ENCODE data around the gene NEMP2.
"Not testable (repeated sequence)": the region's sequence is repeated elsewhere in the genome, so short reads cannot be mapped to it uniquely, and the experiment has no call there.

The NEMP2 gene

DNA sequence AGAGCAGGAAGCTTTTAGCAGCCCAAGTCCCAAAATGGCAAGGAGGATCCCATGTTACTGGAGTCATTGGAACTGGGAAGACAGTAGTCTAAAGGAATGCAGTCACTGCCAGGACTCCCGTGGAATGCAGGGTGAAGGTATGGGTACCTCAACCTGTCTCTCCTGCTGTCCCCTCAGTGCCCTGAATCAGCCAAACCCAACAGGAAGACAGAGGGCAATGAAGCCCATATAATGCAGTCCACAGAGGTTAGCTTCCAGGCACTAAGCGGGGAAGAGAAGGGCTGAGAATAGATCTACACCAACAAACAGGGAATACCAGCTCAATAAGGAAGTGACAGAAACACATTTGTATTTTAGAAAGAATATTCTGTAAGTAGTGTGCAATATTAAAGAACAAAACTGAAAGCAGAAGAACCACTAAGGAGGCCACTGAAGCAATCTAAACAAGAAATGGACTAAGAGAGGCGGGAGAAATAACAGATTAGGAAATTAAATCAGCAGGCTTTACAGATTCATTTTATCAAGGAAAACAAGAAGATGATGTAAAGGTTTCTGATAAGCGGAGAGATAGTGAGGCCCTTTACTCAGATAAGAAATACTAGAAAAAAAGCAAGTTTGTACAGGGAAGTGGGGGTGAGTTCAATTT, 8.3 kb downstream of the NEMP2 start:
- no peak for DNase-seq (ENCODE audit: low read depth in 2 of 2)

DNA sequence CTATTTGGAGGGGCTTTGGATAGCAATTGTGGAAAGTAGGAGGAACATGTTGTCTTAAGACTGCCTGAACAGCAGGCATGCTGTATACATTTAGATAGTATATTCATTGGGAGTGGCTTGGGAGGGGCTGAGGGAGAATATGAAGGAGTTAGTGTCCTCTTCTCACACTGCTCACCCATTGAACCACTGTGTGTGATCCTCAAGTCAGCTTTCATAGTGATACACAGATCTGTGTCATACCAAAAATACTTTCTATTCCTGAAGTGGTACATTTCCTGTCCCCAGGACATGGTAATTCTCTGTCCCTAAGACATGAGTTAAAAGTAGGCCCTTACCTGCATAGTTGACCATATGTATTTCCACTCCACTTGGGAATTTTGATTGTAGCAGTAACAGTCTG, 9.6 kb downstream of the NEMP2 start:
- no peak for DNase-seq (ENCODE audit: low read depth in 2 of 2)

DNA sequence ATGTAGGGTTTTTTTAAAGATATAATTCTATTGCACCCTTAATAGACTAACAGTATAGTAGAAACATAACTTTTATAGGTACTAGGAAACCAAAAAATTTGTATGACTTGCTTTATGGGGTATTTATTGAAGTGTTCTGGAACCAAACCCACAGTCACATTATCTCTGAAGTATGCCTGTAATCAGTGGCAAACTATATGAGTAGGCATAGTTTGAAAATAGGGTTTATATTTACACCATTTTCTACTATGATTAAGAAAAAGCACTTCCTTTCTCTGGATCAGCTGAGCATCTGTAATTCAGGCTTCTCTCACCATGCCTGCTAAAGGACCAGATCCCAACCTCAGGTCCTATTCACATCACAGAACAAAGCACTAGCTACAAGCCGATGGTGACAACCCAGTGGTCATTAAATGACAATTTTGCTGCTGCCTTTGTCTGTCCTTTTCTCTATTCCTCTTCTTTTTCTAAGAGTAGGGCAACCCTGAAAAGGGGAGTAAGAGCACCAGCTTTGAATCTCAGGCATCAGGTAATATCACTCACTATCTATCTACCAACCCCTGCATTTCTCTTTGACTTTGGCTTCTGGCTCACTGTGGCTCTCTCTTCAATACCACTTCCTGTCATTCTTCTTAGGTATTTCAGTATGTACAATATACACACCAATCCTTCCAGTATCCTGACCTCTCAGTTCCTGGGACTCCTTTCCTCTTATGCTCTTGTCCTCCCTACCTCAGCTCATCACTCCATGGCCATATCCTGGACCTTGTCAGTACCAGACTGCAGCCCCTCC, 14.4 kb downstream of the NEMP2 start:
- no peak for DNase-seq (ENCODE audit: low read depth in 2 of 2)

DNA sequence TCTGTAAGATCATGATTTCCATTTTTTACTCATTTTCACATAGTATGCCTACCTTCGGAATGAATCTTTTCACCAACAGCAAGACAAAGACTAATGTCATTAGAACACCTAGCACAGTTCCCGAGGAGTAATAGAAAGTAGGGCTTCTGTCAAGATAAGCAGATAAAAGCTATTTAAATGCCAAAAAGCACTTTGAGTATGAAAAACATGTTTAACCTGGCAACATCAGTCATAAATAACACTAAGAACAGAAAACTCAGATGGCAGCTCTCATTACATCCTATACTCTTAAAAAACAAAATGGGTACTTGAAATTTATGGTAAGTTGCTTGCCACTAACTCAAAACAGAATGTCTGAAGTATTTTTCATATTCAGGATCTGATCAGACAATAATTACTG, 17.1 kb downstream of the NEMP2 start:
- DNase-seq (ENCODE audit: low read depth in 2 of 2) = no peak

DNA sequence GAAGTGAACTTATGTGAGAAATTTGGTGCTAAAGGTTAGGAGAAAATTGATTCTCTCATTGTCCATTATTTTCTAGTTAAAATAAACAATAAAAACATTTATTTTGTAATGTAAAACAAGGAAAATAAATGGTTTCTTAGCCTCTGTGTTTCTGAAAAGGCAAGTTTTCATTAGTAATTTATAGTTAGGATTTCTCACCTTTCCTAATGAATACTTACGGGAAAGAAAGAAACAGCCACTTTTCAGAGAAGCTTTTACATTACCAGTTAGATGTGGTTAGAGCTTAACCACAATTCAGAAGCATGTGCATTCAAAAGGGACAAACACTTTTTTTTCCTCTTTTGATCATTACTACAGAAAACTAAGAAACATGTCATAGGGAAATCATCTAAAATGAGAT, 18.8 kb downstream of the NEMP2 start:
- no peak for DNase-seq (ENCODE audit: low read depth in 2 of 2)

DNA sequence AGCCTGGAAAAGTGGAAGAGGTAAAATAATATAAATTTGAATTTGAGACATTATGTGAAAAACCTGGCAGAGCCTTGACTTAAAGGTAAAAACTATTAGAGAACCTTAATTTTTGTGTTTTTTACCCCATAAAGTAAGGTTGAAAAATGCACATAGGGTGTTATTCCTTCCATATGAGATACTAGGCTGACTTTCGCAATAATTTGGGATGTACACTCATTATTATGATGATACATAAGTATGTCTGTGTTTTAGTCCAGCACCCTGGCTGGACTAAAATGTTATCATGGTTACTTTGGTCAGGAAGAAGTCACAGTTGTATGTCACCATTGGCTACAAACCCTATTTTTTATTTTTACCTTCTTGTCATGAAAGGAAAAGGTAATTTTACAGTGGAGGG, 19.8 kb downstream of the NEMP2 start:
- DNase-seq (ENCODE audit: low read depth in 2 of 2) = no peak

DNA sequence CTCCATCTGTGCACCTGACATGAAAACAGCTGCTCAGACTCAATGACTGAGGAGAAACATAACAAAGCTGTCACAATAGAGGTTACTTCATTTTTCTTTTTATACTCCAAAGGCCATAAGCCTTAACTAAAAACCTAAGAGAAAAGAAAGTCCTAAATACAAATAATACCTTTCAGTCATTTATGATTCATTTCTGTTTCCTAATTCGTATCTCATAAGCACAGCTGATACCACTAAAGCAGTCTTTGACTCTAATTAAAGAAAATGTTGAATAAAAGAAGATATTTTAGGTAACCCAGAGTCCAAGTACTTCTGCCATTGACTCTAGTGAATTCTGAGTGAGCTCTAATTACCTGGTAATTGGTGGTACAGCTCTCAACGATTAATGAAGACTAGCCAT, 20.6 kb downstream of the NEMP2 start:
- no peak for DNase-seq (ENCODE audit: low read depth in 2 of 2)

DNA sequence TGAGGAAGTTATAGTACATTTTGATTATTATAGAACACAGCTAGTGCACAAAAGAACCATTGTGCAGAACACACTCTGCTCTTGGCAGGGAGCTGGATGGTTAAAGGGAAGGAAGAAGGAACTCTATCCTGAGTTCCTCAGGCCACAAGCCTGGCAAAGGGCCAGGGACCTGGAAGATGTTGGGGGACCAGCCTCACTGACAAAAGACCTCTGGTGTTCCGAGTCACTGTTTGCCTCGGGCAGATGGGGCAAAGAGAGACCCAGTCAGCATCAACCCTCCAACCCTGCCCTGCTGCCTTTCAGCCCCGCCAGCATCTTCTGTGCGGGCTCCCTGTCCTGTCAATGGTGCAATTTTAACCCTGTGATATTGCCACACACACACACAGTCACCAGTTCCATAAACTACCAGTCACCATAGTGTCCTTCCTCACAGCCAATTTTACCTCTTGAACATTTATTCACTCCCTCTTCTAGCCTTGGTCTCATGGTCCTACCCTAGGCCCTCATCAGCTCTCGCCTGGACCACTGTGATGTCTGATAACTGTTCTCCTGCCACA, 21.9 kb downstream of the NEMP2 start:
- DNase-seq (ENCODE audit: low read depth in 2 of 2) = no peak

DNA sequence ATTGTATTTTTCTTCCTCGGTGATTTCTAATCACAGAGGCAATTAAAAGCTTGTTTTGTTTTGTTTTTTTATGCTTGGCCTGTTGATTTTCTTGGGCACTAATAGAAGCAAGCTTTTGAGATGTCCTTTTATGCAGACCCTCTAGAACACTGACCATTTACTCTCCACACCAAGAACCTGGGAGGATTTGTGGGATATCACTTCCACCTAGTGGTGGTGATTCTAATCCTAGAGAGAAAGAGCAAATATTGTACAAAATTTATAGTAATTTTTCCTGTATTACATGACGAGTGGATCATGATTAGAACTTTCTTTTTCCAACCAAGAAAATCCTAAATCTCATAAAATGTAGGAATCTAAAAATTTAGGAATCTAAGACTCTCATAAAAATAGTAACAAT, 23.4 kb downstream of the NEMP2 start:
- DNase-seq (ENCODE audit: low read depth in 2 of 2) = no peak

DNA sequence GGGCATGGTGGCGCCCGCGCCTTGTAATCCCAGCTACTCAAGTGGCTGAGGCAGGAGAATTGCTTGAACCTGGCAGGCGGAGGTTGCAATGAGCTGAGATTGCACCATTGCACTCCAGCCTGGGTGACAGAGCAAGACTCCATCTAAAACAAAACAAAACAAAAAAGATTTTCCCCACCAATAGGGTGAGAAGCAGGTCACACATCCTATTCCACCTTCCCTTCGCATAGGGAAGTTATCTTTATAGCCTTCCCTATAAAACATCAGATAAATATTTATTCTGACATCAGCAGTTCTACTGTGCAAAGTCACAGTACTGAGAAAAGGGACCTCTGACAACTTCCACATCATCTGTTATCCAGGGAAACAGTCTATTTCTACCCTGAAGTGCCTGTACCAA, 24.6 kb downstream of the NEMP2 start:
- not testable (repeated sequence) for DNase-seq (ENCODE audit: low read depth in 2 of 2)

DNA sequence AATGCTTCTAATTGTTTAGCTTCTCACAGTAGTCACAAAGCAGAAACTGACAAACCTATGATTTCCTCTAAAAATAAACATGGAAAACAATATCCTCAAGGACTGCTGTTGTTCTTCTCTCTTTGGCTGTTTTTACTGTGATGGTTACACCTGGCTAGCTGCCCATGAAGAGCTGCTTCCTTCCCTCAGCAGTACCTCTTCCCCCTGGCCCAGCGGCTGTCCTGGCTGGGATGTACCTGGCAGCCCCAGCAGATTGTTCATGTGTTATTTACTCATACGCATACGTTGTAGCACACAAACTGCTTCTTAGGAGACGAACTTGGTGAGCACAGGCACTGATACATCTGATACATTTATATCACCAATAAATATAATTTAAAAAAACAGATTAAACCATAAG, 27.4 kb downstream of the NEMP2 start:
- DNase-seq (ENCODE audit: low read depth in 2 of 2) = no peak

DNA sequence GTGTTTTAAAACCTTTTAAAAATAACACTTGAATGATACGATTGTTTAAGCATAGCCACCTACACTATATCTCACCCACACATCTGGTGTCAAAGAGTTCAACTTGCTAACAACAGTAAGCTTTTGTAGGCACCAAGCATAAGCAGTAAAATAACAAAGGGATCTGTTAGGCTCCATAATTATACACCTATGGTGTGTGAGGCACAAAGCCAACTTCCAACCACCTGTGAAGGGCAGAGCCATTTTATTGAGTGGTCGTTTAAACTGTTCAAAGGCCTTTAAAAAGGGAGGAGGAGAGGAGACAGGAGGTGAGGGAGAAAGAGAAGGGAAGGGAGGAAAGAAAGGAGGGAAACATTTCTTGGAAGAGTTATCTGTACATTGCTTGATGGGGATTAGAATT, 27.9 kb downstream of the NEMP2 start:
- no peak for DNase-seq (ENCODE audit: low read depth in 2 of 2)

DNA sequence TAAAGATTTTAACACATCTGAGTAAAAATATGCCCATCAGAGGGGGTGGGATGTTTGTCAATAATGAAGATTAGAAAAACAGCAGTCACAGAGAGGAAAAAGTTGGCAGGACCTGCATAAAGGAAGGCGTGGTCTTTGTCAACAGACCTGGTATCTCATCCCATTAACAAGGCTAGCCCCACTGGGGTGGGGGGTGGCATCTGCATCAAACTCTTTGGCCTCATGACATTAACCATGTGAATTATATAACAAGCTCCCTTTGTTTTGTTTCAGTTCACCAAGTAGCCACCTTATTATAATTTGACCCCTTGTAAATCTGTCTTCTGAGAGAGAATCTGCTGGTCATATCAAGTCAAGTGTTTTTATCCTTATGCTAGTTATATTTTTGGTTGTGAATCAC, 28.8 kb downstream of the NEMP2 start:
- DNase-seq (ENCODE audit: low read depth in 2 of 2) = no peak

DNA sequence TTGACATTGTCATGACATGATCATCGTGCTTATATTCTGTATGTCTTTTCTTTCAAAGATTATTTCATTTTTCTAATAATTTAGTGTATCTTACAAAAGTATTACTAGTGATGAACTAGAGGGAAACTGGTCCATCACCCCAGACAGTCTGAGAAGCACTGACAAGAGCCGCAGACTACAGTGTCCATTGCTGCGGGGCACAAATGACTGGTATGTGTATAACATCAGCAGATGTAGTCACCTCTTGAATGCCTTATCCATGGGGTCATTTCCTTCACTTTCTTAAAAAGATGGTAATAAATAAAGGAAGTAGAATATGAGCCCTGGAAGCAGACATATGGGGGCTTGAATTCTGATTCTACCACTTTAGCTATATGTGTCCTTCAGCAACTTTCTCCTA, 29.6 kb downstream of the NEMP2 start:
- DNase-seq (ENCODE audit: low read depth in 2 of 2) = no peak

DNA sequence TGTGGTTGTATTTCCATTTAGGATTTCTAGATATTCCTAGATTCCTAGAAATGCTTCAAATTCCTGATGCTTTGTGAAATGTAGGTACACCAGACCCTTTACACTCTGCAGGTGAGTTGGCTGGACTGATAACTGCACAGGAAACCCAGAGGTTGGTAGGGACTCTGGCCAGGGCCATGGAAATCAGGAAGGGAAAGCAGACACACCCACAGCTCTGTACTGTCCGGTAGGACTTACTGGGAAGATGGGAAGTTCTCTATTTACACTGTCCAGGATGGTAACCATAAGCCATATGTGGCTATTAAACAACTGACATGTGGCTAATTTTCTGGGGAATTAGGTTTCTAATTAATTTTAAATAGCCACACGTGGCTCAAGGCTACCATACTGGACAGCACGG, 31.4 kb downstream of the NEMP2 start:
- DNase-seq (ENCODE audit: low read depth in 2 of 2) = no peak

DNA sequence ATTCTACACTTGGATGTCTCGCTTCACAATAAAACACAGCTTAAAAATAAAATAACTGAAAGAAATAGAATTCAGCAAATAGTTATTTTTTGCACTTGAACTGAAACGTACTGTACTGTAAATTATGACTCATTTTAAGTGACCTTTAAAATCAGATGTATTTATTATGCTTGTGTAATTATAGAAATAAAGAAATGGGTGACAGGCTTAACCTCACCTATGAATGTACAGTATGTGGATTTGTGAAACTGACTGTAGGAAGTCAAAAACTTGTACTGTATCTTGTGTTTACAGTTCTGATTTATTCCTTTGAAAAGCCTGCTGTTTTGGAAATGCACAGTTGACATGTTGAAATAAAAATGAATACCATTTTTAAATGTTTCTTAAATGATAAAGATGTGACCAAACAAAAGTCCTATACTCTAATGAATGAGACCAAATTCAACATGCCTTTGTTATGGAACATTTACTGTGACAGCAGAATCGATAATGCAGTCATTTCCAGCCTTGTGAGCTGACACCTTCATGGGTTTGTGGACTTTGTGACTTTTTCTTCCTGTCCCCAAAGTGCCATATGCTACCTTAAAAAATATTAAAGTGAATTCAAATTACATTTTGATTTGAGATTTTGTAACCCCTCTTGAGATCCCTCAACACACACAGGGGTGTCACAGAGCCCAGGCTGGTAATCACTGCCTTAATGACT, 32.7 kb downstream of the NEMP2 start:
- DNase-seq (ENCODE audit: low read depth in 2 of 2) = no peak

DNA sequence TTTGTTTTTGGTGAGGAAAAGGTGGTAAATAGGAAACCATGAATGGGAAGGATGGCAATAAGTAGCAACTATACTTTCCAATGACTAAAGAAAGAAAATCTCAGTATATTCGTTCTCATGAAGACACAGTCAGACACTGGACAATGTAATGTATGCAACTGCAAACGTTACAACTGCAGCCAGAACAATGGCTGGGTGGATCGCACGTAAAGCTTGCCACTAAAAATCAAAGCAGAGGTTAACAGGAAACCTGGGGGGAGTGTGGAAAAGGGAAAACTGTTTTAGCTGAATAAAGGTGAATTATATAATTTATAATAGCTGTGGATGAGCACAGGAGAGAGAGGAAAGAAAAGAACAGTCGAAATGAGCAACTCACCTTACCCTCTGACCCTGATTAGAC, 33.3 kb downstream of the NEMP2 start:
- no peak for DNase-seq (ENCODE audit: low read depth in 2 of 2)

DNA sequence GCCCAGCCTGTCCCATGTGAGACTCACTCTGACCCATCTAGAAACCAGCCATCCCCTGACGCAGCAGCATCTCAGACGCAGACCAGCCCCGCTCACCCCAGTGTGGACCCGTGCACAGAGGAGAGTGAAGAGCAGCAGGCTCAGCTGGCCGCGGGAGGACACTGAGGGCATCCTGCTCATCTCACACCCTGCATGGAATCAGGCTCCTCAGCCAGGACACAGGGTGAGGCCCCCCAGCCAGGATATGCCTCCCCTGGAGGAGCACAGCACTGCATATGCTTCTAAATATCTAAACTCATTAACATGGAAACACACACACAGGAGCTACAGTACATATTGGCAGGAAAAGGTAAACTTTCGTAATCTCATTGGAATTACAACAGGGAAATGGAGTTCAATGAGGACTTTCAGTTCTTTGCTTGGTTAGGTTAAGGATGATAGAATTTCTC, 34.4 kb downstream of the NEMP2 start:
- no peak for DNase-seq (ENCODE audit: low read depth in 2 of 2)

DNA sequence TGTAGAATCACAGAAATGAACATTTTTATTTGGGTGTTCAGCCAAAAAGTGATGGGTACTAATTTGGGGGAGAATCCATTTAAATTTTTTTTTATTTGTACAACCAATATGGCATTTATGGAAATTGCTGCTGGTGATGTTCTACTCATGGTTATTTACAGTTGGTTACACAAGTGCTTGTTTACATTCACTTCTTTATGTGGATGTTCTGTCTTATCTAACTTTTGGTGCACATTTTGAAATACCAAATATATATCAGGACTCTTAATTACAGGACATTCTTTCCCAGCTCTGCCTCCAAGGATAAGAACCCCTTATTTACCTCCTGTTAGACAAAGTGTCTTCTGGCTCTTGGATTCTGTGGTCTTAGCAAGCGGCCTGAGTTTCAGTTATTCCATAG, 35.2 kb downstream of the NEMP2 start:
- no peak for DNase-seq (ENCODE audit: low read depth in 2 of 2)

DNA sequence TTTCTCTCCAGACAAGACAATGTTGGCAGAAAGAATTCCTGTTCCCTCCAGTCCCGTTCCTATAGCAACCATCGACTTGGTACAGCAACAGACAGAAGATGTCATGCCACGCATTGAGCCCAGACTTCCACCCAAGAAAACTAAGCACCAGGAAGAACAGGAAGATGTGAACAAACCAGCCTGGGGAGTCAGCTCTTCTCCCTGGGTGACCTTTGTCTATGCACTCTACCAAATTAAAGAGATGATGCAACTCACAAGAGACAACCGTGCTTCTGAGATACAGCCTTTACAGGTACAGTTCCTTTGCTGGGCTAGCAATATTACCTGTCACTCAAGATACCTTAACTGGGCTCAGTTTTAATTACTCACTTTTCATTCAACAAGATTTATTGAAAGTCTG, 37.1 kb downstream of the NEMP2 start:
- DNase-seq (ENCODE audit: low read depth in 2 of 2) = no peak

DNA sequence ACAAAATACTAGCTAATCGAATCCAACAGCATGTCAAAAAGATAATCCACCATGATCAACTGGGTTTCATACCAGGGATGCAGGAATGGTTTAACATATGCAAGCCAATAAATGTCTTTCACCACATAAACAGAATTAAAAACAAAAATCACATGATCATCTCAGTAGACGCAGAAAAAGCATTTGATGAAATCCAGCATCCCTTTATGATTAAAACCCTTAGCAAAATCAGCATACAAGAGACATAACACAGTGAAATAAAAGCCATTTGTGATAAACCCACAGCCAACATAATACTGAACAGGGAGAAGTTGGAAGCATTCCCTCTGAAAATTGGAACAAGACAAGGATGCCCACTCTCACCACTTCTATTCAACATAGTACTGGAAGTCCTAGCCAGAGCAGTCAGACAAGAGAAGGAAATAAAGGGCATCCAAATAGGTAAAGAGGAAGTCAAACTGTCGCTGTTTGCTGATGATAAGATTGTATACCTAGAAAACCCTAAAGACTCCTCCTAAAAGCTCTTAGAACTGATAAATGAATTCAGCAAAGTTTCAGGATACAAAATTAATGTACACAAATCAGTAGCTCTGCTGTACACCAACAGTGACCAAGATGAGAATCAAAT, 39.8 kb downstream of the NEMP2 start:
- DNase-seq (ENCODE audit: low read depth in 2 of 2) = not testable (repeated sequence)

DNA sequence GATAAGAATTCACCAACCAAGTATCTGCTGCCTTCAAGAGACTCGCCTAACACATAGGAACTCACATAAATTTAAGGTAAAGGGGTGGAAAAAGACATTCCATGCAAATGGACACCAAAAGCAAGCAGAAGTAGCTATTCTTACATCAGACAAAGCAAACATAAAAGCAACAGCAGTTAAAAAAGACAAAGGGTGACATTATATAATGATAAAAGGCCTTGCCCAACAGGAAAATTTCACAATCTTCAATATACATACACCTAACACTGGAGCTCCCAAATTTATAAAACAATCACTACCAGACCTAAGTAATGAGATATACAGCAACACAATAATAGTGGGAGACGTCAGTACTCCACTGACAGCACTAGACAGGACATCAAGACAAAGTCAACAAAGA, 41.4 kb downstream of the NEMP2 start:
- DNase-seq (ENCODE audit: low read depth in 2 of 2) = no peak
